ENCODE measurements around the gene RICTOR.
A peak's percentile ranks its signal among the peaks of the same experiment; 100 is the strongest.

Gene RICTOR

GRCh38 chr5:39025456-39025855 is 48.7 kb downstream of the RICTOR start:
- Histone ChIP-seq H3K79me1 (ENCODE audit: low read length) (peaks cover 4% of the 10 kb centered on the region), H4K8ac (ENCODE audit: low read depth, low read length) (no peak overlapping the region), H2BK5ac (ENCODE audit: low read length) (no peak overlapping the region), H2BK120ac (ENCODE audit: low read depth, low read length) (no peak overlapping the region), H3K9ac (ENCODE audit: low read length) (no peak overlapping the region), H3K4ac (ENCODE audit: low read depth, low read length) (no peak overlapping the region), H2AK5ac (ENCODE audit: low read length) (no peak overlapping the region), H2BK15ac (replicated peaks; ENCODE audit: low read depth) (no peak overlapping the region), H3K4me3 (ENCODE audit: low read length) (no peak overlapping the region), H3K79me2 (ENCODE audit: control insufficient read depth, insufficient read depth, low read length) (peaks cover 3% of the 10 kb centered on the region), H3K18ac (ENCODE audit: low read length) (no peak overlapping the region), H3K56ac (ENCODE audit: low read length) (no peak overlapping the region), H3K4me1 (ENCODE audit: control insufficient read depth, low read depth, low read length) (peaks cover 10% of the 10 kb centered on the region), H3K4me2 (ENCODE audit: low read length) (no peak overlapping the region), H4K5ac (ENCODE audit: low read length) (no peak overlapping the region), H3K36me3 (ENCODE audit: control insufficient read depth, insufficient read depth, low read length) (no peaks in the 10 kb centered on the region), H3K23ac (ENCODE audit: low read length) (no peak overlapping the region), H3K27me3 (ENCODE audit: insufficient read depth, low read length, poor library complexity) (no peaks in the 10 kb centered on the region), H3K27ac (ENCODE audit: low read depth, low read length) (no peak overlapping the region)
- no peak for DNase-seq
- WGBS (ENCODE audit: extremely low coverage, insufficient coverage, low lambda C conversion rate) = no CpG with 5 or more reads among the region's 4 CpGs

GRCh38 chr5:39024884-39025283 is 49.3 kb downstream of the RICTOR start:
- Histone ChIP-seq H3K4ac (ENCODE audit: low read depth, low read length) (no peak overlapping the region), H4K5ac (ENCODE audit: low read length) (no peak overlapping the region), H3K9ac (ENCODE audit: low read length) (no peak overlapping the region), H3K27me3 (ENCODE audit: insufficient read depth, low read length, poor library complexity) (no peaks in the 10 kb centered on the region), H3K27ac (ENCODE audit: low read depth, low read length) (no peak overlapping the region), H3K4me3 (ENCODE audit: low read length) (no peak overlapping the region), H3K4me2 (ENCODE audit: low read length) (no peak overlapping the region), H4K8ac (ENCODE audit: low read depth, low read length) (no peak overlapping the region), H3K79me1 (ENCODE audit: low read length) (peaks cover 4% of the 10 kb centered on the region), H2BK120ac (ENCODE audit: low read depth, low read length) (no peak overlapping the region), H3K23ac (ENCODE audit: low read length) (no peak overlapping the region), H3K18ac (ENCODE audit: low read length) (no peak overlapping the region), H3K36me3 (ENCODE audit: control insufficient read depth, insufficient read depth, low read length) (no peaks in the 10 kb centered on the region), H3K79me2 (ENCODE audit: control insufficient read depth, insufficient read depth, low read length) (peaks cover 3% of the 10 kb centered on the region), H2AK5ac (ENCODE audit: low read length) (no peak overlapping the region), H3K56ac (ENCODE audit: low read length) (no peak overlapping the region), H2BK15ac (replicated peaks; ENCODE audit: low read depth) (no peak overlapping the region), H2BK5ac (ENCODE audit: low read length) (no peak overlapping the region), H3K4me1 (ENCODE audit: control insufficient read depth, low read depth, low read length) (peaks cover 10% of the 10 kb centered on the region)
- DNase-seq = no peak

GRCh38 chr5:39024005-39024404 is 50.2 kb downstream of the RICTOR start:
- WGBS (ENCODE audit: extremely low coverage, insufficient coverage, low lambda C conversion rate) = no CpG with 5 or more reads among the region's 7 CpGs
- Histone ChIP-seq H3K18ac (ENCODE audit: low read length) (no peak overlapping the region), H2BK5ac (ENCODE audit: low read length) (no peak overlapping the region), H2AK5ac (ENCODE audit: low read length) (no peak overlapping the region), H3K27ac (ENCODE audit: low read depth, low read length) (no peak overlapping the region), H3K56ac (ENCODE audit: low read length) (no peak overlapping the region), H3K36me3 (ENCODE audit: control insufficient read depth, insufficient read depth, low read length) (no peaks in the 10 kb centered on the region), H3K23ac (ENCODE audit: low read length) (no peak overlapping the region), H3K4me1 (ENCODE audit: control insufficient read depth, low read depth, low read length) (peaks cover 10% of the 10 kb centered on the region), H4K5ac (ENCODE audit: low read length) (no peak overlapping the region), H3K9ac (ENCODE audit: low read length) (no peak overlapping the region), H2BK120ac (ENCODE audit: low read depth, low read length) (no peak overlapping the region), H4K8ac (ENCODE audit: low read depth, low read length) (no peak overlapping the region), H3K4me2 (ENCODE audit: low read length) (no peak overlapping the region), H3K4ac (ENCODE audit: low read depth, low read length) (no peak overlapping the region), H3K79me2 (ENCODE audit: control insufficient read depth, insufficient read depth, low read length) (peaks cover 3% of the 10 kb centered on the region), H3K4me3 (ENCODE audit: low read length) (no peak overlapping the region), H3K27me3 (ENCODE audit: insufficient read depth, low read length, poor library complexity) (no peaks in the 10 kb centered on the region), H3K79me1 (ENCODE audit: low read length) (peaks cover 4% of the 10 kb centered on the region), H2BK15ac (replicated peaks; ENCODE audit: low read depth) (no peak overlapping the region)
- peak; percentile 45 for DNase-seq

- H3K56ac ChIP-seq (ENCODE audit: low read length) = no peak overlapping the region
- peaks cover 10% of the 10 kb centered on the region for H3K4me1 ChIP-seq (ENCODE audit: control insufficient read depth, low read depth, low read length)
- H2AK5ac ChIP-seq (ENCODE audit: low read length) = no peak overlapping the region
- H3K27ac ChIP-seq (ENCODE audit: low read depth, low read length) = no peak overlapping the region
- no peak overlapping the region for H4K5ac ChIP-seq (ENCODE audit: low read length)
- H2BK15ac ChIP-seq (replicated peaks; ENCODE audit: low read depth) = no peak overlapping the region
- no peak overlapping the region for H3K4me2 ChIP-seq (ENCODE audit: low read length)
- no peak overlapping the region for H3K18ac ChIP-seq (ENCODE audit: low read length)
- no peak overlapping the region for H3K4me3 ChIP-seq (ENCODE audit: low read length)
- no peak overlapping the region for H3K4ac ChIP-seq (ENCODE audit: low read depth, low read length)
- no peak for DNase-seq
- H2BK5ac ChIP-seq (ENCODE audit: low read length) = no peak overlapping the region
- peaks cover 4% of the 10 kb centered on the region for H3K79me1 ChIP-seq (ENCODE audit: low read length)
- no peak overlapping the region for H3K23ac ChIP-seq (ENCODE audit: low read length)
- H3K36me3 ChIP-seq (ENCODE audit: control insufficient read depth, insufficient read depth, low read length) = no peaks in the 10 kb centered on the region
- H3K9ac ChIP-seq (ENCODE audit: low read length) = no peak overlapping the region
- H2BK120ac ChIP-seq (ENCODE audit: low read depth, low read length) = no peak overlapping the region
- H4K8ac ChIP-seq (ENCODE audit: low read depth, low read length) = no peak overlapping the region
- no CpG with 5 or more reads among the region's 4 CpGs for WGBS (ENCODE audit: extremely low coverage, insufficient coverage, low lambda C conversion rate)
- no peaks in the 10 kb centered on the region for H3K27me3 ChIP-seq (ENCODE audit: insufficient read depth, low read length, poor library complexity)
- H3K79me2 ChIP-seq (ENCODE audit: control insufficient read depth, insufficient read depth, low read length) = peaks cover 3% of the 10 kb centered on the region
These were observed 51.1 kb downstream of the RICTOR start for GRCh38 chr5:39023121-39023520.

- Histone ChIP-seq H3K56ac (ENCODE audit: low read length) (no peak overlapping the region), H4K5ac (ENCODE audit: low read length) (no peak overlapping the region), H3K4me2 (ENCODE audit: low read length) (no peak overlapping the region), H3K23ac (ENCODE audit: low read length) (no peak overlapping the region), H3K36me3 (ENCODE audit: control insufficient read depth, insufficient read depth, low read length) (no peaks in the 10 kb centered on the region), H3K4ac (ENCODE audit: low read depth, low read length) (no peak overlapping the region), H3K4me1 (ENCODE audit: control insufficient read depth, low read depth, low read length) (peaks cover 10% of the 10 kb centered on the region), H2BK120ac (ENCODE audit: low read depth, low read length) (no peak overlapping the region), H2AK5ac (ENCODE audit: low read length) (no peak overlapping the region), H2BK15ac (replicated peaks; ENCODE audit: low read depth) (no peak overlapping the region), H3K4me3 (ENCODE audit: low read length) (no peak overlapping the region), H3K79me2 (ENCODE audit: control insufficient read depth, insufficient read depth, low read length) (peaks cover 3% of the 10 kb centered on the region), H3K18ac (ENCODE audit: low read length) (no peak overlapping the region), H2BK5ac (ENCODE audit: low read length) (no peak overlapping the region), H3K27me3 (ENCODE audit: insufficient read depth, low read length, poor library complexity) (no peaks in the 10 kb centered on the region), H3K9ac (ENCODE audit: low read length) (peak overlapping the region; percentile 3), H4K8ac (ENCODE audit: low read depth, low read length) (no peak overlapping the region), H3K27ac (ENCODE audit: low read depth, low read length) (no peak overlapping the region), H3K79me1 (ENCODE audit: low read length) (peaks cover 4% of the 10 kb centered on the region)
- no CpG with 5 or more reads among the region's 4 CpGs for WGBS (ENCODE audit: extremely low coverage, insufficient coverage, low lambda C conversion rate)
- DNase-seq = peak; percentile 29
These were observed 52.0 kb downstream of the RICTOR start for GRCh38 chr5:39022151-39022550.

- H2AK5ac ChIP-seq (ENCODE audit: low read length) = no peak overlapping the region
- H3K23ac ChIP-seq (ENCODE audit: low read length) = no peak overlapping the region
- no peak overlapping the region for H3K4ac ChIP-seq (ENCODE audit: low read depth, low read length)
- H2BK5ac ChIP-seq (ENCODE audit: low read length) = no peak overlapping the region
- H3K79me2 ChIP-seq (ENCODE audit: control insufficient read depth, insufficient read depth, low read length) = peaks cover 3% of the 10 kb centered on the region
- no CpG with 5 or more reads among the region's 1 CpG for WGBS (ENCODE audit: extremely low coverage, insufficient coverage, low lambda C conversion rate)
- H2BK120ac ChIP-seq (ENCODE audit: low read depth, low read length) = no peak overlapping the region
- H4K5ac ChIP-seq (ENCODE audit: low read length) = no peak overlapping the region
- H2BK15ac ChIP-seq (replicated peaks; ENCODE audit: low read depth) = no peak overlapping the region
- no peak overlapping the region for H3K4me3 ChIP-seq (ENCODE audit: low read length)
- no peak overlapping the region for H3K56ac ChIP-seq (ENCODE audit: low read length)
- peak; percentile 79 for DNase-seq
- H3K4me2 ChIP-seq (ENCODE audit: low read length) = no peak overlapping the region
- H3K9ac ChIP-seq (ENCODE audit: low read length) = no peak overlapping the region
- H3K27me3 ChIP-seq (ENCODE audit: insufficient read depth, low read length, poor library complexity) = no peaks in the 10 kb centered on the region
- no peak overlapping the region for H3K18ac ChIP-seq (ENCODE audit: low read length)
- peaks cover 10% of the 10 kb centered on the region for H3K4me1 ChIP-seq (ENCODE audit: control insufficient read depth, low read depth, low read length)
- no peak overlapping the region for H3K27ac ChIP-seq (ENCODE audit: low read depth, low read length)
- peaks cover 4% of the 10 kb centered on the region for H3K79me1 ChIP-seq (ENCODE audit: low read length)
- no peaks in the 10 kb centered on the region for H3K36me3 ChIP-seq (ENCODE audit: control insufficient read depth, insufficient read depth, low read length)
- no peak overlapping the region for H4K8ac ChIP-seq (ENCODE audit: low read depth, low read length)
These were observed 52.8 kb downstream of the RICTOR start for GRCh38 chr5:39021413-39021812.

All from mesendoderm (in vitro differentiated cells).